GM18519 (cell line): ENCODE results near the gene COPG2.
"Not testable (repeated sequence)": the region's sequence is repeated elsewhere in the genome, so short reads cannot be mapped to it uniquely, and the experiment has no call there.

ENCODE experiments used
- ATAC-seq: cut with Tn5 transposase; IDR thresholded peaks from one replicate; pipeline ENCODE4 v1.9.1; 2021; ENCODE audit warnings: mild to moderate bottlenecking, moderate library complexity; ENCODE audit not compliant: unreplicated experiment, low FRiP score

Gene COPG2

GRCh38 chr7:130570144-130570543 lies 98.4 kb downstream of the COPG2 start:
- ATAC-seq, result not testable (repeated sequence)

GRCh38 chr7:130566898-130567280 lies 101.7 kb downstream of the COPG2 start:
- ATAC-seq, result no peak

- ATAC-seq, result no peak
These were observed 102.2 kb downstream of the COPG2 start for GRCh38 chr7:130566168-130566897.

- peak; percentile 96 for ATAC-seq
These were observed 107.6 kb downstream of the COPG2 start for GRCh38 chr7:130560972-130561371.

- ATAC-seq, result no peak
These were observed 109.4 kb downstream of the COPG2 start for GRCh38 chr7:130559184-130559583.

- no peak for ATAC-seq
These were observed 114.1 kb downstream of the COPG2 start for GRCh38 chr7:130554481-130554880.

GRCh38 chr7:130553398-130554029 lies 115.0 kb downstream of the COPG2 start:
- ATAC-seq, result no peak

- ATAC-seq, result no peak
These were observed 124.2 kb downstream of the COPG2 start for GRCh38 chr7:130544356-130544755.

GRCh38 chr7:130543487-130544010 lies 125.0 kb downstream of the COPG2 start:
- ATAC-seq, result no peak

- ATAC-seq, result not testable (repeated sequence)
These were observed 126.3 kb downstream of the COPG2 start for GRCh38 chr7:130542297-130542696.

GRCh38 chr7:130541287-130541686 lies 127.3 kb downstream of the COPG2 start:
- not testable (repeated sequence) for ATAC-seq

GRCh38 chr7:130537894-130538293 lies 130.7 kb downstream of the COPG2 start:
- ATAC-seq, result not testable (repeated sequence)

- no peak for ATAC-seq
These were observed 139.1 kb downstream of the COPG2 start for GRCh38 chr7:130529417-130529816.

- not testable (repeated sequence) for ATAC-seq
These were observed 140.7 kb downstream of the COPG2 start for GRCh38 chr7:130527752-130528355.

- ATAC-seq, result no peak
These were observed 143.9 kb downstream of the COPG2 start for GRCh38 chr7:130524628-130525027.

GRCh38 chr7:130523519-130524125 lies 144.9 kb downstream of the COPG2 start:
- not testable (repeated sequence) for ATAC-seq

- no peak for ATAC-seq
These were observed 147.1 kb downstream of the COPG2 start for GRCh38 chr7:130521258-130521951.

GRCh38 chr7:130515315-130516040 lies 153.1 kb downstream of the COPG2 start:
- no peak for ATAC-seq

- ATAC-seq, result no peak
These were observed 155.1 kb downstream of the COPG2 start for GRCh38 chr7:130513447-130513846.

GRCh38 chr7:130512038-130512437 lies 156.5 kb downstream of the COPG2 start:
- not testable (repeated sequence) for ATAC-seq
